MCF 10A (cell line): ENCODE results near the gene RBFOX1. TPM values are rescaled to one million over a fixed set of nuclear protein-coding genes. Genes with fewer than 3 reads are reported as not detected.

Experiments
- BruUV-seq: library from RNA; stranded (reverse); fragments of 400-500 nt; replicated peaks from 2 replicates; lab custom pipeline; 2021; lab: Mats Ljungman, UMichigan
- CTCF ChIA-PET: fragments of 300-600 bp; sonication (Branson Sonifier 250); formaldehyde crosslinking; extraction: SDS; loops from one replicate; lab custom pipeline; 2021; ENCODE audit warnings: antibody characterized with exemption, inconsistent platforms; lab: Yijun Ruan, JAX
- POLR2A ChIA-PET: fragments of 300-600, 350-650 bp; sonication (Branson Sonifier 250); formaldehyde crosslinking; extraction: SDS; loops from one replicate; lab custom pipeline; 2020; ENCODE audit warnings: antibody characterized with exemption, inconsistent platforms; lab: Yijun Ruan, JAX
- DNase-seq: peaks from one replicate; pipeline ENCODE4 v3.0.0-alpha.2; 2018; ENCODE audit not compliant: unreplicated experiment
- H3K27ac Mint-ChIP-seq: one replicate; pipeline ENCODE4 v1.8.0; 2022; ENCODE audit warnings: mild to moderate bottlenecking, low read depth, mixed read lengths; ENCODE audit not compliant: unreplicated experiment
- H3K27me3 Mint-ChIP-seq: one replicate; pipeline ENCODE4 v1.8.0; 2022; ENCODE audit warnings: mixed read lengths; ENCODE audit not compliant: insufficient read depth, unreplicated experiment
- H3K36me3 Mint-ChIP-seq: one replicate; pipeline ENCODE4 v1.8.0; 2022; ENCODE audit warnings: mild to moderate bottlenecking, moderate library complexity, mixed read lengths; ENCODE audit not compliant: insufficient read depth, unreplicated experiment
- H3K4me1 Mint-ChIP-seq: one replicate; pipeline ENCODE4 v1.8.0; 2022; ENCODE audit warnings: mixed read lengths; ENCODE audit not compliant: insufficient read depth, unreplicated experiment
- H3K4me3 Mint-ChIP-seq: one replicate; pipeline ENCODE4 v1.8.0; 2022; ENCODE audit warnings: mild to moderate bottlenecking, moderate library complexity, mixed read lengths; ENCODE audit not compliant: unreplicated experiment
- H3K9me3 Mint-ChIP-seq: one replicate; pipeline ENCODE4 v1.8.0; 2022; ENCODE audit warnings: mixed read lengths; ENCODE audit not compliant: unreplicated experiment
- intact Hi-C: fragments of 100-400 bp; cut with micrococcal nuclease; formaldehyde crosslinking; loops from 2 replicates; pipeline ENCODE4 v1.14.1; 2022
- total RNA-seq: library from RNA; stranded (reverse); gene quantifications from 2 replicates; pipeline ENCODE4 v1.2.3, GENCODE V29; 2022
- TF ChIP-seq, protein P1 (sequence below): fragments of 200-600 bp; IDR thresholded peaks from one replicate; pipeline ENCODE4 v1.8.0; 2022; ENCODE audit warnings: antibody characterized with exemption, mild to moderate bottlenecking; ENCODE audit not compliant: unreplicated experiment

Gene RBFOX1
- total RNA-seq, 1 experiment from 2014 or later: not detected

DNA sequence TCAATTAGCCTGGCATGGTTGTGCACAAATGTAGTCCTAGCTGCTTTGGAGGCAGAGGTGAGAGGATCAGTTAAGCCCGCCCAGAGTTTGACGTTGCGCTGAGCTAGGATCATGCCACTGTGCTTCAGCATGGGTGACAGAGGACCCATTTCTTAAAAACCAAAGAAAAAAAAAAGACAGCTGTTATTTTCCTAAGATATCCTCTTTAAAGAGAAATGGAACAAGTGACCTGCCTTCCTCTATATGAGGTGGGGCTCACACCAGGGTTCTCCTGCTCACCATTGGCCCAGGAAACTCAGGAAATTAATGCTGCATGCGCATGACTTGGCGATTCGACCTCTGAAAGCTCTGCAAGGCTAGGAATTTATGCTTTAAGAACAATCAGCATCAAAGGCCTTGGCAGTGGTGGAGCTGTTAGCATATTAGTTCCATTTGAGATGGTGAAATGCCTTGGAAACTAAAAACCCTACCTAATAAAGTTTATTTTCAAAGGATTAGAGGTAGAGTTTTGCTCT, 108.3 kb downstream of the RBFOX1 start:
- no TSS peak for BruUV-seq
- ChIA-PET CTCF (no interaction called here), POLR2A (no interaction called here)
- Mint-ChIP-seq H3K27me3 (no peaks in the 10 kb centered on the region), H3K36me3 (no peaks in the 10 kb centered on the region), H3K9me3 (peaks cover 19% of the 10 kb centered on the region), H3K4me1 (no peaks in the 10 kb centered on the region), H3K27ac (no peak overlapping the region), H3K4me3 (no peak overlapping the region)
- TF ChIP-seq, protein P1, sequence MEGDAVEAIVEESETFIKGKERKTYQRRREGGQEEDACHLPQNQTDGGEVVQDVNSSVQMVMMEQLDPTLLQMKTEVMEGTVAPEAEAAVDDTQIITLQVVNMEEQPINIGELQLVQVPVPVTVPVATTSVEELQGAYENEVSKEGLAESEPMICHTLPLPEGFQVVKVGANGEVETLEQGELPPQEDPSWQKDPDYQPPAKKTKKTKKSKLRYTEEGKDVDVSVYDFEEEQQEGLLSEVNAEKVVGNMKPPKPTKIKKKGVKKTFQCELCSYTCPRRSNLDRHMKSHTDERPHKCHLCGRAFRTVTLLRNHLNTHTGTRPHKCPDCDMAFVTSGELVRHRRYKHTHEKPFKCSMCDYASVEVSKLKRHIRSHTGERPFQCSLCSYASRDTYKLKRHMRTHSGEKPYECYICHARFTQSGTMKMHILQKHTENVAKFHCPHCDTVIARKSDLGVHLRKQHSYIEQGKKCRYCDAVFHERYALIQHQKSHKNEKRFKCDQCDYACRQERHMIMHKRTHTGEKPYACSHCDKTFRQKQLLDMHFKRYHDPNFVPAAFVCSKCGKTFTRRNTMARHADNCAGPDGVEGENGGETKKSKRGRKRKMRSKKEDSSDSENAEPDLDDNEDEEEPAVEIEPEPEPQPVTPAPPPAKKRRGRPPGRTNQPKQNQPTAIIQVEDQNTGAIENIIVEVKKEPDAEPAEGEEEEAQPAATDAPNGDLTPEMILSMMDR: no peak
- intact Hi-C loops: no loop called here
- DNase-seq: no peak

DNA sequence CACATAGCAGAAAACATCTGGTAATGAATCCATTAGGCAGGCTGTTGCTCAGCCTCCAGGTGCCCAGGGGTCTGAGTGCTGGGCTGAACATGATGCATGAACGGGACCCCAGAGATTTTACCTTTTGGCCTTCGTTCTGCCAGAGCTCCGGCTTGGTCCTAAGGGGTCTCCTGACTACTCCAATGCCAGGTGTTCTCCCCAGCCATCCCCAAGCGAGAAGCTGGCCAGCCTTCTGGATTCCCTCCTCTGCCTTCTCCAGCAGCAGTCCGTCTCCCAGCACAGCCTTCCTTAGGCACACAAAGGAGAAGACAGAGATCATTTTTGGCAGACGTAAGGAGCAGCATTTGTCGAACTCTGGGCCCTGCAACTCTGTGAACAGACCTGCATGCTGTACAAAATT, 109.4 kb downstream of the RBFOX1 start:
- DNase-seq: no peak
- intact Hi-C loops: no loop called here
- no TSS peak for BruUV-seq
- no peak overlapping the region for H3K4me3 Mint-ChIP-seq
- peaks cover 22% of the 10 kb centered on the region for H3K9me3 Mint-ChIP-seq
- no peaks in the 10 kb centered on the region for H3K4me1 Mint-ChIP-seq
- no peaks in the 10 kb centered on the region for H3K27me3 Mint-ChIP-seq
- no peak overlapping the region for H3K27ac Mint-ChIP-seq
- H3K36me3 Mint-ChIP-seq: no peaks in the 10 kb centered on the region
- TF ChIP-seq, protein P1: no peak
- ChIA-PET POLR2A (no interaction called here), CTCF (no interaction called here)

DNA sequence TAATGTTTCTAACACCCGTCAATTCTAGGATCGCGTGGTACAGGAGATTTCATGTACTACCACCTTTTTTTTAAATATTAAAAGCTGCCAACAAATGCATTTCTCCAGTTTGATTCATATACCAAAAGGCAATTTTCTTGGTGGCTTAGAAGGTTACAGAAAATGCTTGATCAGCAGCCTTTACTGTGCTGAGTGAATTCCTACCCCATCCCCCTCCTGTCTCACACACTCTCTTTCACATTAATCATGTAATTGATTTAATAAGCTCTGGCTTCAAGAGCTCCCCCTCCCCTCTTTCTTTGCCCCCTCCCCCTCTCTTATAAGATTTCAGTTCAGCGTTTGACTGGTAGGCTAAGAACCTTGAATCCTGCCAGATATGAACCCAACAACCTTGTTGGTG, 110.5 kb downstream of the RBFOX1 start:
- BruUV-seq: no TSS peak
- Mint-ChIP-seq H3K36me3 (no peaks in the 10 kb centered on the region), H3K9me3 (peaks cover 23% of the 10 kb centered on the region), H3K4me1 (no peaks in the 10 kb centered on the region), H3K27ac (no peak overlapping the region), H3K27me3 (no peaks in the 10 kb centered on the region), H3K4me3 (no peak overlapping the region)
- no peak for DNase-seq
- intact Hi-C loops: no loop called here
- TF ChIP-seq, protein P1: no peak
- ChIA-PET POLR2A (no interaction called here), CTCF (interaction anchor here (0.7 kb wide), 2 partner anchors 83 to 417 kb away, joined by 3 to 4 read pairs; no protein-coding TSS in a partner anchor)

DNA sequence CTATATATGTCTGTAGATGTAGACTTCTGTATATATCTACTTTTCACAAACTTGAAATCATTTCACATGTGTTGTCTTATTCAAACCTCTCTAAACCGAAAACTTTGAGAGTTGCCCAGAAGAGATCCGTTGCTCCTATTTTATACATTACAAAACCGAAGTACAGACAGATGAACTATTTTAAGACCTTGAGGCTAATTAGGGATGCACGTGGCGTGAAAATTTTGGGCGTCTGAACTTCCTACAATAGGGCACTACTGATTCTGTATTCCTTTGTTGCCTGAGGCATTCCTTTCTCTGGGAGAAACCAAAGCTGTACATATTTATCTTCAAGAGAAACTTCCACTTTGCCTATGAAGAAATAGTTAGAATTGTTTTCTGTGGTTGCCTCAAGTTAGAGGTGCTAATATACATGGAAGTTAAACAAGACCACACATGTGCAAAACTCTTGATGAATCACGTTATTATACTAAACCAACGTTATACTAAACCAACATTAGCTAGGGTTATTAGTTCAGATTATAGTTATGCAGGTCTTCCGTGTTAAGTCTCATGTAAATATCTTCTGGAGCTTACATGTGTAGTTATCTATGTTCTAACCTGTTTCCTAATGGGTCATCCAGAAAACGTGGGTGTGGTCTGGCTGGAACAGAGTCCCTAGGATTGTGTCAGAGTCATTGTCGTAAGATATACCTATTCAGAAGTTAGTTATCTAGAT, 111.2 kb downstream of the RBFOX1 start:
- intact Hi-C loops: no loop called here
- no peak overlapping the region for H3K27ac Mint-ChIP-seq
- no peaks in the 10 kb centered on the region for H3K27me3 Mint-ChIP-seq
- no peak overlapping the region for H3K4me3 Mint-ChIP-seq
- POLR2A ChIA-PET: no interaction called here
- H3K36me3 Mint-ChIP-seq: no peaks in the 10 kb centered on the region
- DNase-seq: no peak
- CTCF ChIA-PET: interaction anchor here (0.7 kb wide), 2 partner anchors 83 to 416 kb away, joined by 3 to 4 read pairs; no protein-coding TSS in a partner anchor
- no TSS peak for BruUV-seq
- TF ChIP-seq, protein P1: no peak
- no peaks in the 10 kb centered on the region for H3K4me1 Mint-ChIP-seq
- peaks cover 26% of the 10 kb centered on the region for H3K9me3 Mint-ChIP-seq
